Posterior cingulate gyrus (tissue), 11 donors: ENCODE measurements around the gene TNRC18.
A peak's percentile ranks its signal among the peaks of the same experiment; 100 is the strongest.
"Not testable (repeated sequence)": the region's sequence is repeated elsewhere in the genome, so short reads cannot be mapped to it uniquely, and the experiment has no call there.

Experiments
- DNase-seq, 10 donors: peaks; one replicate each; pipeline versions ENCODE4 v3.0.0 to v3.0.0-alpha.2; 2020 to 2021; ENCODE audit warnings: mixed read lengths in 3 of 10
- intact Hi-C: fragments of 100-400 bp; cut with DNase I; formaldehyde crosslinking; loops from one replicate; pipeline ENCODE4 v1.15.1; 2023

Gene TNRC18

DNA sequence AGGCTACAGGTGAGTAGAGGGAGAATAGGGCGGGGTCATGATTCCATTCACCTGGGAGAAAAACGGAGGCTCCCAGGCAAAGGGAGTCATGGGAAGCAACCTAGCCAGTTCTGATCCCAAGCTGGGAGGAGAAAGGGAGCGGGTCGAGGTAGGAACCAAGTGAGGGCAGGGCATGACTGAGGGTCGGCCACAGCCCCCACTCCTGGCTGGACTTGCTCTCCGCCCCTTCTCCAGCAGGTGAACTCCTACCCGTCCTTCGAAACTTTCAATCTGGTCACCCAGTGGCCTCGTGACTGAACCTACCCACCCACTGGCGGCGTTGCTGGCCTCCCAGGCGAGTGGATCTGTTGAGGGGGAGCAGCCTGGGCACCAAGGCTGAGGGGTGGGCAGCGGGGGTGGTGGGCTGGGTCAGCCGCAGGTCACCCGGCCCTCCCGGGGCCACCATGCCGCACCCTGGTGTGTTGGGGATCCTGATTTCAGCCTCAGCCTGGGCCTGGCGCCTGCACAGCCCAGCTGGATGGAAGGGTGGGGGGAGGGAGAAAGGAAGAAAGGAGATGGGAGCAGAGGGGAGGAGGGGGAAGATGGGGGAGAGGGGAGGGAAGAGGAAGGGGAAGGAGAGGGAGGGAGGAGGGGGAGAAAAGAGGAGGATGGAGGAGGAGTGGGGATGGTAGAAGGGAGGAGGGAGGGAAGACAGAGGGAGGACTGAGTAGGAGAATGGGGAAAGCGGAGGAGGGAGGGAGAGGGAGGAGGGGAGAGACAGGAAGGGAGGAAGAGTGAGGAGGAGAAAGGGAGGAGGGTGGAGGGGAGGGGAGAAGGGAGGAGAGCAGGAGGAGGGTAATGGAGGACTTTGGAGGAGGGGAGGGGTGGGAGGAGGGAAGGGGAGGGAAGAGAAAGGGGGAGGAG, 141.8 kb downstream of the TNRC18 start:
- intact Hi-C loops = loop anchor here (5.0 kb wide), 1 partner anchor 40 kb away; no protein-coding TSS in a partner anchor
- DNase-seq = not testable (repeated sequence)

DNA sequence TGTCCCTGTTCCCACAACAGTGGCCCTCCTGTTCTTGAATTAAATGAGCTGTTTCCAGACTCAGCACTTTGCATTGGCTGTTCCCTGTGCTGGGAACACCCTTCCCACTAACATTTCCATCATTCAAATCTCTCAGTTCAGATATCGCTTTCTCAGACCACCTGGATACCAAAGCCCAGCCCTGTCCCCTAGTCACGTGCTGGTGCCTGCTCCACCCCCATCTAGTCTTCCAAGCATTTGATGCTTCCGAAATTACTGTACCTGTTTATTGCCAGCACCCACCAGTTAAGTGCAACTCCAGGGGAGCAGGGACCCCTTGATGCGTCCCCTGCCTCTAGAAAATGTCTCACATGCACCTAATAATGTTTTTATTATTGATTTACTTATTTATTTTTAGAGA, 143.9 kb downstream of the TNRC18 start:
- intact Hi-C loops = loop anchor here (5.0 kb wide), 1 partner anchor 37 kb away; no protein-coding TSS in a partner anchor
- DNase-seq = no peak

DNA sequence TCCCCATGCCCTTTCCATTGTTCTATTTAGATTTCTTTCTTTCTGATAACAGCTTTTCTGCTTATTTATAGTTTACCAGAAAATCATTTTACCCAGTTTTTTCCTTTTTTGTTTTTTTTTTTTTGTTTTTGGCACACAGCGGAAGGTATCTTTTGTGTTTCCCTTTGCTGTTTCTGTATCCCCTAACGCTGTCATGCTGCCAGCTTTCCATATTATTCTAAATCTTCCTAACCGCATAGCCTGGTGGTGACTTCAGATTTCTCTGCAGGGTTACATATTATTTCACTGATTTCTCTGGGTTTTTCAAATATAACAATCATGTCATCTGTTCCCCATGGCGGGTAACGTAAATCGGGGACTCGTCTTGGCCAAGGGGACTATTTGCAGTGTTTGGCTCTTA, 144.9 kb downstream of the TNRC18 start:
- no peak for DNase-seq
- intact Hi-C loops = no loop called here

DNA sequence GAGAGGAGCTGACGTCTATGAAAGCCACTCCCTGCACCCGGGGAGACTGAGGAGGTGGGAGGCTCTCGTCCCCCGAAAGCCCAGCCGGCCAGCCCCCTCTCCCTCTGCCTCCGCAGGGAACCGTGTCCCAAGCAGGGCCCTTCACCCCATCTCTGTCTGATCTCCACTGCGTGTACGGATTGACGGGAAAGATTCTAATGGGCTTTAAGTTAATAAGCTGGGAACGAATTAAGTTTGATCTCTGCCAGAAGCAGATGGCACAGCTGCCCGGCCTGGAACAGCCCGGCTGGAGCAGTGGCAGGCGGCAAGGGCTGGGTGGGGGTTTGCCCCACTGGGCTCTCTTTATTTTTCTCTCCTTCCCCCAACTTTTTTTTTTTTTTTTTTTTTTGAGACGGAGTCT, 147.0 kb downstream of the TNRC18 start:
- intact Hi-C loops = no loop called here
- DNase-seq = no peak

DNA sequence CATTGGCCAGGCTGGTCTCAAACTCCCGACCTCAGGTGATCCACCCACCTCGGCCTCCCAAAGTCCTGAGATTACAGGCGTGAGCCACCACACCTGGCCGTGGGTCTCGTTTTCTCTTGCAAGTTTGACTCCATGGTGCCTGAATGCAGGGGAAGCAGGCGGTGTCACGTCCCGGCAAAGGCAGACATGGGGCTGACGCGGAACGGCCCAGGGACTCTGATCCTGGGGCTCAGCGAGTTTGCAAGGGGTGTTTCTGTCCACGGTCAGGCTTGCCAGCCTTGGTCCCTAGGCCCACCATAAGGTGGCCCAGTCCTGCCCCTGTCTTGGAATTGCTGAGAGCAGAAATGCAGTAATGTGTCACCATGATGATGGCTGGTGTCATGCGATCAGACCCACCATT, 147.5 kb downstream of the TNRC18 start:
- intact Hi-C loops, DNase-seq: not testable (repeated sequence)

DNA sequence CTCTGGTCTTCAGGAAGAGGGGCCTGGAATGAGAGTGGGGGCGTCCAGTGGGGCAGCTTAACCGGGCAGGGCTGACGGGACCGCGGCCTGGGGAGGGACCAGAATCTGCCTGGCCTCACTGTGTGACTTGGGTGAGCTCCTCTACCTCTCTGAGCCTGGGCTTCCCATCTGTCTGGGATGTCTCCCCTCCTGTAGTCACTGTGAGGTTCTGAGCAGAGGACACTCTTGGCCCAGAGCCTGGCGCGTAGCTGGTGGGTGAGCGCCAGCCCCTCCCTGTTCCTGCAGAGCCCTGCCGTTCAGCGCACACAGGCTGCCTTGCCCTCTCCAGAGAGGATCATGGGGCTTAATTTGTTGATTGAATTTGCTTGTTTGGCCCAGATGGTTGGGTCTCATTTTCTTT, 148.1 kb downstream of the TNRC18 start:
- DNase-seq = peak in 1 of 10 donors; percentile 33
- intact Hi-C loops = not testable (repeated sequence)

DNA sequence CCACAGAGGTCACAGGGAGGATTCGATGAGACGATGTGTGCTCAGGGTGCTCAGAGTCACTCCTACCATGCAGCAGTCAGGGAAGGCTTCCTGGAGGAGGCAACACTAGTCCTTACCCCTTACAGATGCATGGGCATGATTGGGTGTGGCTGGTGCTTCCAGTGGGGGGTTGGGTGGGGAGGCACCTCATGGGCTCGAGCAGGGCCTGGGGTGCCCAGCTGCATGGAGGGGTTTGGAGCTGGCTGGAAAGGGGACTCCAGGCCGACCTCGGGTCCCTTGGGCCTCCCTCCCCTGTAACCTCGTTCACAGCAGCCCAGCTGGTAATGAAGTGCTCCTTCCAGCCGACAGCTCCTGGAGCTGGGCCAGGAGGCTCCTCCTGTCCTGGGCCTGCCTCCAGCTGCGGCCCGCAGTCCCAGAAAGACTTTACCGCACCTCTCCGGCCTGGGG, 148.6 kb downstream of the TNRC18 start:
- intact Hi-C loops = not testable (repeated sequence)

DNA sequence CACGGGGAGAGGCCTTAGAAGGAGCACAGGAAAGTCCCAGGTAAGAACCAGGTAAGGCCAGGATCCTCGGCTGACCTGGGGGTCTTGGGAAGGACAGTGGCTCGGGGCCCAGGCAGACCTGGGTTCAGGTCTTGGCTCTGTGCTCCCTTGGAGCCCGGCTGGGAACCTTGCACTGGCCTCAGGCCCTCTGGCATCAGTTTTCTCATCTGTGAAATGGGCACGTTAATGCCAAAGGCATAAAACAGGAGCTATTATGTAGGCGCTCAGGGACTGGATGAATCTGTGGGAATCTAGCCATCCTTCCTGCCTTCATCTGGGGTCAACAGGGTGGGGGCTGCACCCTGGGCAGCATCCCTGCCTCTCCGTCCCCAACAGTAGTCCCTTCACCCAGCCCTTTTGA, 149.2 kb downstream of the TNRC18 start:
- no peak for DNase-seq
- intact Hi-C loops = no loop called here

More for the DNA sequence above, 148.6 kb downstream of the TNRC18 start:
- DNase-seq = not testable (repeated sequence)

DNA sequence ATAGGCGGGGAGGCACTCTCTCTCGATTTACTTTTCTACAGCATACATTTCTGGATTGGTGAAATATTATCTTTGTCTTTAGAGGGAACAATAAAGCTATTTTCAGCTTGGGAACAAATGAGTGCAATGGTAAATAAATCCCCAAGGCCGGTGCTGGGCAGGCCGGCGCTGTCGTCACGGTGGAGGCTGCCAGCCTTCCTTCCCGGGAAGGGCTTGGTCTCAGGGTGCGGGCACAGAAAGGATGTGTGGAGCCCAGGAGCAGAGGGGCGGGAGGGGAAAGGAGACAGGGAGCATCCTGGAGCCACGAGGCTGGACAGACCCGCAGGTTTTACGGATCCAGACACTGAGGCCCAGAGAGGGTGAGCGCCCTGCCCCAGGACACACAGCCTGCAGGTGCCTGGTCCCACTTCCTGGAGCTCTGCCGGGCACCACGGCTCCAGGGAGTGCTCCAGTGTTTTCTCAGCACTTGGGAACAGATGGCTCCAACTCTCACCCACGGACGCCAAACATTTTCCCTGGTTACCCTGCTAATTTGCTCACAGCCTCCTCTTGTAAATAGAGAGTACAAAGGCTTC, 149.7 kb downstream of the TNRC18 start:
- peak in 7 of 10 donors; percentile 23 to 90 (median 50) for DNase-seq
- intact Hi-C loops = not testable (repeated sequence)

DNA sequence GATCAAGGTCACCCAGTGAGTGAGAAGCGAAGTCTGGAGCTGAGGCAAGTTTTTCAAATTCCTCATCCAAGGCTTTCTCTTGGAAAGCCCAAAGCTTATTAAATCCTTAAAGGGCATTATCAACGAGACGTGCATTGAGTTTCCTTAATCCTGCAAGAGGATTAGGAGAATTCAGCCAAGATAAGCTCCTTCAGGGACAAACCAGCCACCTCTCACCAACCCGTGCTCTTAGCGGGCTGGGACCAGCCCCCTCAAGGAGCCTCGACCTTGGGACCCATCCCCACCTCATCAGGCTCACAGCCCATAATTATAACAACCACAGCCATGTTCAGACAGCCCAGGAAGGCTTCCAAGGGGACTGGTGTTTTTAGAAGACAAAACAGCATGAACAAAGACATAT, 152.8 kb downstream of the TNRC18 start:
- no peak for DNase-seq
- intact Hi-C loops = no loop called here

DNA sequence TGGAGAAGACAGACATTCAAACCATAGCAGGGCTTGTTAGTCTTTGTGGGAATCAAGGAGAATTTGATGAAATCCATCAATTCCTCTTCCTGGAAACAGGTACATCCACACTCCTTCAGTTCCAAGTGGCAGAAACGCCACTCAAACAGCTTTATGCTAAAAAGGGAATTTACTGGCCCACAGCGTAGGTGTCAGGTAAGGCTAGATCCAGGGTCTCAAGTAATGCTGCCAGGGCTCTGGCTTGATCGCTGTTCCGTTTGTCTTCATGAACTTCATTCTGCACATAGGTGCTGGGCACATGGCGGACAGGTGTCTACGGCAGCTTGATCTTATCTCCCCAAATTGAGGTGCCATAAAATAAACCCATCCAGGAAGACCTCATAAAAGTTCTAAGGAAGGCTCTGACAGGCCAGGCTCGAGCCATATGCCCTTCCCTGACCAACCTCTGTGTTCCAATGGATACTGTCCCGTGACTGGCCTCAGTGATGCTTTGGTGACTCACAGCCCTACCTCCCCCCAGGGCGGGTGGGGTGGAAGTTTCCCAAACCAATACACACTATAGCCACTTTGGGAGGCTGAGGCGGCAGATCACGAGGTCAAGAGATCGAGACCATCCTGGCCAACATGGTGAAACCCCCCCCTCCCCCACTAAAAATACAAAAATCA, 153.5 kb downstream of the TNRC18 start:
- DNase-seq, intact Hi-C loops: not testable (repeated sequence)

DNA sequence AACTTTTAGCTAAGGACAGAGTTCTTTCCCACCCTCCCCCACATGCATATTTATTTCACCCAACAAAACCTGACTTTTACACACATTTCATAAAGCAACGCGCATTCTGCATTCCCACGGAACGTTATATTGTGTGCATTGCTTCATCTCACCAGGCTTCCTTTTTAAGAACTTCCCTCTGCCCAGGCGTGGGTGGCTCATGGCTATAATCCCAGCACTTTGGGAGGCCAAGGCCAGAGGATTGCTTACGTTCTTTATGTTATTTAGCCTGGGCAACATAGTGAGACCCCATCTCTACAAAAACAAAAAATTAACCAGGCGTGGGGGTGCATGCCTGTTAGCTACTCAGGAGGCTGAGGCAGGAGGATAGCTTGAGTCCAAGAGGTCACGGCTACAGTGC, 155.8 kb downstream of the TNRC18 start:
- DNase-seq, intact Hi-C loops: not testable (repeated sequence)

DNA sequence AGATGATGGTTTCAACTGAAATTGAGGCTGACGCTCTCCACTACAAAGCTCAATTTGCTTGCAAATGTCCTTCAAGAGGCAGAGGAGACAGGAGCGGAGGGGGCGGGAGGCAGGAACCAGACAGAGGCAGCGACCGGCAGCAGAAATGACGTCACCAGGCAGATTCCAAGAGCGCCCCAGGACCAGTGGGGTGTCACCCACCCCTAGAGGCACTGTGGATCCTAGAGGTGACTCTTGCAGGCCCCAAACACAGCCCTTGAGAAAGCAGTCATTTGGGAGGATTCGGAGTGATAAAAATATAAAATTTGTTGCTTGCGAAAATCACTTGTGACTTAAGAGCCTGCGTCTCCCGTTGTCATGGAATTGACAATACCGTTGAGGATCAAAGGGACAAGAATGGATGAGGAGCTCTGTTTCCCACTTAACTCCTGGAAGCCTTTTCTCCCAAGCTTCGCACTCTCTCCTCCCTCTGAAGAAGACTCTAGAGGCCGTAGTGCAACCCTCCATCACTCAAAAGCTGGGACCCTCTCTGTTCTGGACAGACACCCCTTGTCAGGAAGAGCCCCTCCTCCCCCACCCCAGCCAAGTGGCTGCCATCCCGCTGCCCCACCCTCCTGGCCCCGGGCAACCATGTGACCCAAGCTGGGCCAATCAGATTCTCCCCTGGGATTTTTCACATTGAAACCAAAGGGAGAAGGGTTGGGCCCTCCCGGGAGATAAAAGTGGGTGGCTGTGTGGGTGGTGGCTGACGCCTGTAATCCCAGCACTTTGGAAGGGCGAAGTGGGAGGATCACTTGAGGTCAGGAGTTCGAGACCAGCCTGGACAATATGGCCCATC, 157.2 kb downstream of the TNRC18 start:
- DNase-seq = peak in 8 of 10 donors; percentile 28 to 93 (median 60)

DNA sequence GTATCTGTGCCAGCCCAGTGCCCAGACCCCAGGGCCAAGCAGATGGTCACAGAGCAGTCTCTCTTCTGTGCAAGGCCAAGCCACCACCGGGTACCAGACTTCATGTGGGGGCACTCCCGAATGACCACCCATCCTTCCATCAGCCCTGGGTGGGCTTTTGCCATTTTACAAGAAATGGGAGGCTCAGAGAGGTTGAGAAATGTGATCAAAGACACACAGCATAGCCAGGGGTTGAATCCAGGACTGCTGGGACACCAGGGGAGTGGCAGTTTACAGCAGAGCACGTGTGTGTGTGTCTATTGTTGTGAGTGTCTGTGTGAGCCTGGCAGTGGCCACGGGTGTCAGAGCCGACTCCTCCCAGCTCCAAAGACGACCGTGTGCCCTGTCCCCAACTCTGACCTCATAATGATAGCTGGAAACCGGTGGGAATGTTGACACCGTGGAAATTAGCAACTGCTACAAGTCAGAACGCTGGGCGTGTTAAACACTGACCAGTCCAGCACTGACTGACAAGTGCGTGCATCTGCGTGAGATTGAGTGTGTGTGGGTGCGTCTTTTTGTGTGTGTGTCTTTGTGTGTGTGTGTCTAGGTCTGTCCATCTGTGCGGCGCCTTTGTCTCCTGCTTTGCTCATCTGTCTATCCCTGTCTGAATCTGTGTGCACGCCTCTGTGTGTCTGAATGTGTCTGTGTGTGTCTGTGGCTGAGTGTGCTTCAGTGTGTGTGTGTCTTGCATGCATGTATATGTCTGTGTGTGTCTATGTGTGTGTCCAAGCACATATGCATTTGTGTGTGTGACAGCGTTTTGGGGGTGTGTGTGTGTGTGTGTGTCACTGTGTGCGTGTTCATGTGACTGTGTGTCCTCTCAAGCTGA, 158.1 kb downstream of the TNRC18 start:
- intact Hi-C loops = no loop called here

More for the DNA sequence above, 157.2 kb downstream of the TNRC18 start:
- intact Hi-C loops = no loop called here

DNA sequence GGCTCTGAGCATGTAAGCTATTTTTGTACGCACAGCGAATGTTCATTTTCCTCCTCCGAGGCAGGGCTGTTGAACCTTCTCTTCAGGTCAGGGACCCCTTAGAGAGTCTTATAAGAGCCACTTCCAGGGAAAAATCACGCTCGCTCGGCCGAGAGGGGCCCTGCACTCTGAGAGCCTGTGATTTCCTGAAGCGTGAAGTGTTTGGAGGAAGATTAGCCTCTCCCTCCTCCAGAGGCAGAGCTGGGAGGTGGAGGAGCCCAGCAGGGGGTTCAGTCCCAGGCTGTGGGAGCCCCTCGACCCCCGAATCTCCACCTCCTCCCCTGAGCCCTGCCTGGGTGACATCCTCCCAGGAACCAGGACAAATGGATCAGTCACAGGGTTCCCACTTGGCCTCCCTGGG, 160.6 kb downstream of the TNRC18 start:
- DNase-seq, intact Hi-C loops: not testable (repeated sequence)

More for the DNA sequence above, 158.1 kb downstream of the TNRC18 start:
- no peak for DNase-seq

DNA sequence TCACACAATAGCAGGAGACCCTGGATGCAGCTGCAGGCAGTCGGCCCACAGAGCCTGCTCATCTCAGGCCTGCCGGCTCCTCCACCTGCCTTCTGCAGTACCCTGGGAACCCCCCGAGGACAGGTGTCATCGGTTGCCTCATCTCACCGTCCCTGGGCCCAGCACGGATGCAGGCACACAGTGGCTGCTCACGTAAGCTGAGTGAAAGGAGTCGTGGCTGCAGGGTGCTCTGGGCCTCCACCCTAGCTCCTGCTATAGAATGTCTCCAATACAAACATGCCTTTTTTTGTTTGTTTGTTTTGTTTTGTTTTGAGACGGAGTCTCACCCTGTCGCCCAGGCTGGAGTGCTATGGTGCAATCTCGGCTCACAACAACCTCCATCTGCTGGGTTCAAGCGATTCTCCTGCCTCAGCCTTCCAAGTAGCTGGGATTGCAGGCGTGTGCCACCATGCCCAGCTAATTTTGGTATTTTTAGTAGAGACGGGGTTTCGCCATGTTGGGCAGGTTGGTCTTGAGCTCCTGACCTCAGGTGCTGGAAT, 163.0 kb downstream of the TNRC18 start:
- DNase-seq, intact Hi-C loops: not testable (repeated sequence)
